Effector memory CD4-positive, alpha-beta T cell (primary cell): ENCODE data around the gene TRIM28.
A peak's percentile ranks its signal among the peaks of the same experiment; 100 is the strongest.

Experiments used
- DNase-seq, 3 donors: peaks; one replicate each; pipeline ENCODE4 v3.0.0-alpha.2; 2020
- H3K27ac ChIP-seq: 2 replicates; pipeline ENCODE4 v1.7.0; 2013; ENCODE audit warnings: mild to moderate bottlenecking, low read length, moderate library complexity; ENCODE audit not compliant: insufficient read depth, poor library complexity, severe bottlenecking
- H3K27me3 ChIP-seq: replicated peaks from 2 replicates; pipeline ENCODE4 v1.7.0; 2013; ENCODE audit warnings: mild to moderate bottlenecking, low read length; ENCODE audit not compliant: insufficient read depth, control insufficient read depth, poor library complexity, severe bottlenecking
- H3K36me3 ChIP-seq: 2 replicates; pipeline ENCODE4 v1.7.0; 2013; ENCODE audit warnings: mild to moderate bottlenecking, low read length, moderate library complexity; ENCODE audit not compliant: control insufficient read depth, insufficient read depth
- H3K4me1 ChIP-seq: 2 replicates; pipeline ENCODE4 v1.7.0; 2013; ENCODE audit warnings: low read length, mild to moderate bottlenecking; ENCODE audit not compliant: control insufficient read depth, insufficient read depth, poor library complexity, severe bottlenecking
- H3K4me3 ChIP-seq: 2 replicates; pipeline ENCODE4 v1.7.0; 2013; ENCODE audit warnings: low read length, low read depth, mild to moderate bottlenecking; ENCODE audit not compliant: insufficient read depth, poor library complexity, severe bottlenecking
- H3K9me3 ChIP-seq: 2 replicates; pipeline ENCODE4 v1.7.0; 2013; ENCODE audit warnings: mild to moderate bottlenecking, low read length, moderate library complexity; ENCODE audit not compliant: control insufficient read depth

TRIM28 gene

DNA sequence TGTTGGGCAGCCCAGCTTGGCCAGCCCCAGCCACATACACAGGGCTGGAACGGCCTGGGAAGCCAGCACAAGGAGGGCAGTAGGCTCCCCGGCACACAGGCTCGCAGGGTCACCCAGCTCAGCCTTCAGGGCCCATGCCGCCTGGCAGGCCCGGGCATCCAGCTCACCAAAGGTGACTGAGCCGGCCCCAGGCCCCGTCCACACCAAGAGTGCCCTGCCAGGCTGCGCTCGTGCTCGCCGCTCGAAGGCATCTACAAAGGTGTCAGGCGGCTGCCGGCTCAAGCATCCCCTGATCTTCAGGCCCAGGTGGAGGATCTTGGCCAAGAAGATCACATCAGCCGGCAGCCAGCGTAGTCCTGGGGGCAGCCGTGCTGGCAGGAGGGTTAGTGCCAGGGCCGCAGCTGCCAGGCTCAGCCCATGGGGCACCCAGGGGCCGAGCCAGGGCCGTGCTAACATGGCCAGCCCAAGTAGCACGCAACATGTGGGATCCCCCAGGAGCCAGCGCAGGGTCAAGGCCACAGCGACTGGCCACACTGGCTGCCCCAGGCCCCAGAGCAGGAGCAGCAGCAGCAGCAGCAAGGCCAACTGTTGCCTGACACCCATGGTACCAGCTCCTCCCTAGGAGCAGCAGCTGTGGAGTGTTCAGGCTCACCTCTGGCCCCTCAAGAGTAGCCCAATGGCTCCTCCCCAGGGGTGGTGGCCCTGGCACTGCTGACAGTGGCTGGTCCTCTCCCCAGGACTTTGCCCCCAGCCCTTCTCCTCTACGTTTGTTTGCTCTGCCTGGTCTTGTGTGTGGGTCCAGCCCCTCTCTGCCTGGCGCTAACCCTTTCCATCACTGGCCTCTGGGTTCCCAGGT, 32.3 kb upstream of the TRIM28 start, which contains the start of gene SLC27A5:
Gene SLC27A5 (minus strand): TSS at position 640 of the 856 bp plus-strand sequence. CDS start 37 bp downstream, at position 603.
- Histone ChIP-seq H3K27ac (no peak within 1 kb of the TSS), H3K9me3 (no peaks in the 10 kb centered on the region), H3K36me3 (peaks cover 7% of the 10 kb centered on the region), H3K4me3 (no peak within 1 kb of the TSS), H3K4me1 (peaks cover 12% of the 10 kb centered on the region), H3K27me3 (no peaks in the 10 kb centered on the region)
- no peak for DNase-seq

DNA sequence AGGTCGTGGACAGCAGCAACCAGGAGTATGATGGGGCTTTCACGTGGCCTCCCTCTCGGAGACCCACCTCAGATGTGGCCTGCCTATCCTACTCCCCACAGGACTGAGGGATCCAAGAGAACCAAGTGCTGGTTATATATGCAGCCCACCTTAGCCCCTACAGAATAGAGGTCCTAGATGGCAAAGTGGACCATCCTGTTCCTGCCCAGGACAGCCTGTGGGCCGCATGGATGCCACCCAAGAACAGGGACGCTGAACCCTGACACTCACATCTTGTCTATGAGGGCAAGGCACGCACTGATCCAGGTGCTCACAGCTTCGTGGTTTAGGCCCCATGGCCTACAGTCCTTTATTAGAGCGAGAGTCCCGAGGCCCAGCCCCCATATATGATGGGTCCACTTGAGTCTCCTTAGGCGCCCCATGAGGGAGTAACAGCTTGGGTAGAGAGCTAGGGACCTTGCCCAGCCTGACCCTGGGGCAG, 30.6 kb upstream of the TRIM28 start:
- no peaks in the 10 kb centered on the region for H3K9me3 ChIP-seq
- H3K36me3 ChIP-seq: peaks cover 16% of the 10 kb centered on the region
- H3K4me1 ChIP-seq: peaks cover 16% of the 10 kb centered on the region
- no peak for DNase-seq
- no peak overlapping the region for H3K4me3 ChIP-seq
- no peaks in the 10 kb centered on the region for H3K27me3 ChIP-seq
- peak overlapping the region; percentile 42 for H3K27ac ChIP-seq

DNA sequence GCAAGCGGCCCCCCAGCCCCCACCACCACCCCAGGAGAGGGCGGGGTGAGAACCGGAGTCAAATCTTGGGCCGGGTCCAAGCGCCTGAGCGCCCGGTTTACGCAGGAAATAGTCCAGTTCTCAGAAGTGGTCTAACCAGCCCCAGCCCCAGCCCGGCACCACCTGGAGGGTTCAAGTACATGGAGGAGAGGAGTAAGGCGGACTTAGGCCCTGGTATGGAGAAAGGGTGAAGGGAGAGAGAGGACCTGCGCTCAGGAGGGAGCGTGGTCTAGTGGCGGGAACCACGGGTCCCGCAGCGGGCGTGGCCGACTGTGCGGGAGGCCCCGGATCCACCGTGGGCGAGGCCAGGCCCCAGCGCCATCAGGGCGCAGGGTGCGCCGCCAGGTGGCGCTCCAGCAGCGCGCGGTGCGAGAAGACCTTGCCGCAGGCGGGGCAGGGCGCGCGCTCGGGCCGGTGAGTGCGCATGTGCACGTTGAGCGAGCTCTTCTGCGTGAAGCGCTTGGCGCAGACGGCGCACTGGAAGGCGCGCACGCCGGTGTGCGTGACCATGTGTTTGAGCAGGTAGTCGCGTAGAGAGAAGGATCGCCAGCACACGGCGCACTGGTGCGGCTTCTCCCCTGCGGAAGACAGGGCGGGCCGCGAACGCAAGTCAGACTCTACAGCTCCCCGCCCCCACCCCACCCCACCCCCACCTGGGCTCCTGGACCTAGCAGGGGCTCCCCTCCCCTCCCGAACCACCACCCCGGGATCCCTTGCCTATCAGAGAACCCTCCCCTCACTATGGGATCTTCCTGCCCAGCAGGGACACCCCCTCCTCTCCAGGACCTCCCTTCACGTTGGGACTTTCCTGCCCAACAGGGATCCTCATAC, 29.9 kb upstream of the TRIM28 start:
- Histone ChIP-seq H3K4me3 (no peak overlapping the region), H3K36me3 (peaks cover 16% of the 10 kb centered on the region), H3K27ac (peak overlapping the region; percentile 42)

DNA sequence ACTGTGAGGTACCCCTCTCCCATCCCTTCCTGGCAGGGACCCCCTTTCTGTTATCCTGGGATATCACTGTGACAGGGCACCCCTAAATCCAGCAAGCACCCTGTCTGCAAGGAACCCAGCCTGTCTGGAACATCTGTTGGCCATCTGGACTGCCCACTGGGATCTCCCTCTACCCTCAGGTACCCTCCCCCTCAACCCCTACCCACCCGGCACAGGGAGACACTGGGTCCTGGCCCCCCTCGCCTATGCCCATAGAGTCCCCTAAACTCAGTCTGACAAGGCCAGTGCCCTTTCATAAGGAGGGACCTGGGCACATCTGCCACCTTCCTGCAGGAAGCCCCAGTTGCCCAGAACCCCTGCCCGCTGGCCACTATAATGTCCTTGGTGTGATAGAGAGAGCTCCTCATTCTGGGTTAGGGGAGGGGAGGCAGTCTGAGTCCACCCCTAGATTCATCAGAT, 29.3 kb upstream of the TRIM28 start:
- DNase-seq: no peak
- H3K27ac ChIP-seq: no peak overlapping the region
- H3K4me3 ChIP-seq: no peak overlapping the region
- peaks cover 16% of the 10 kb centered on the region for H3K36me3 ChIP-seq
- H3K9me3 ChIP-seq: no peaks in the 10 kb centered on the region
- peaks cover 26% of the 10 kb centered on the region for H3K4me1 ChIP-seq
- no peaks in the 10 kb centered on the region for H3K27me3 ChIP-seq

More for the DNA sequence above, 29.9 kb upstream of the TRIM28 start:
- DNase-seq: peak; percentile 83 to 89 (median 87)
- Histone ChIP-seq H3K27me3 (no peaks in the 10 kb centered on the region), H3K4me1 (peaks cover 22% of the 10 kb centered on the region), H3K9me3 (no peaks in the 10 kb centered on the region)

DNA sequence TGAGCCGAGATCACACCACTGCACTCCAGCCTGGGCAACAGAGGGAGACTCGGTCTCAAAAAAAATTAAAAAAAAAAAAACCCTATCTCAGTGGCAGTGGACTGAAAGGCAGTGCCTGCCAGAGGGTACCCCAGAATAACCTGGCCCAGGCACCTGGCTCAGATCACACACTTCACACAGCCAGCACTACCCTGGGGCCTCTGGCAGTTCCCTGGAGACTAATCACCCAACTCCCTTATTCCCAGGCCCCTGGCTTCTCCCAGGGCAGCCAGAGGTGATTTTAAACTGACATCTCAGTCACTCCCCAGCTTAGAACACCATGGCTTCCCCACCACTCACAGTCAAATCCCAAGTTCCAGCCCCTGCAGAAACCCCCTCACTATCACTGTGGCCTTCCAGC, 28.6 kb upstream of the TRIM28 start:
- Histone ChIP-seq H3K4me3 (no peak overlapping the region), H3K27me3 (no peaks in the 10 kb centered on the region), H3K27ac (peak overlapping the region; percentile 3), H3K9me3 (no peaks in the 10 kb centered on the region), H3K36me3 (peaks cover 16% of the 10 kb centered on the region), H3K4me1 (peaks cover 26% of the 10 kb centered on the region)
- DNase-seq: no peak

DNA sequence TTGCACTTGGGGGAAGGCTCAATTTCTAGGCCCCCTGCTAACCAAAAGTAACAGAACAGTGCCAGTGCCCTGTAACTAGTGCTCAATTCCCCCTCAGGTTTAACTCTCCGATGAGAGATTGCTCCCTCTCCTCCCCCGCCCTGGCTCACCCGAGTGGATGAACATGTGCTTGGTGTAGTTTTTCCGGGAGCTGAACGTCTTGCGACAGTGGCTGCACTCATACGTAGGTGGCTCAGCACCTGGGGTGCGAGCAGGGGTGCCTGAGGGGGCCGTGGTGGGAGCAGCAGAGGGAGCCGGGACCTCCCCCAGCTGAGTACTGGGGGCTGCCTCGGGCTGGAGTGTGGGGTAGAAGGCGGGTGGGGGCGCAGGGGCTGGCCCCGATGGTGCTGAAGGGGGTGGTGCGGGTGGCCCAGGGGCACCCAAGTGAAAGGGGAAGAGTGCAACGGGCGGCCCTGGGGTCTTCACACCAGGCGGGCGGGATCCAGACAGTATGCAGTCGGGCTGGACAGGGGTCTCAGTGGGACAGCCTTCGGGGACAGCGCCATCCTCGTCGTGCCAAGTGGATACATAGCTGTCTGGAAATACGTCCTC, 27.5 kb upstream of the TRIM28 start:
- peaks cover 26% of the 10 kb centered on the region for H3K4me1 ChIP-seq
- H3K4me3 ChIP-seq: no peak overlapping the region
- H3K27me3 ChIP-seq: no peaks in the 10 kb centered on the region
- H3K36me3 ChIP-seq: peaks cover 16% of the 10 kb centered on the region
- no peak overlapping the region for H3K27ac ChIP-seq
- DNase-seq: no peak
- no peaks in the 10 kb centered on the region for H3K9me3 ChIP-seq

DNA sequence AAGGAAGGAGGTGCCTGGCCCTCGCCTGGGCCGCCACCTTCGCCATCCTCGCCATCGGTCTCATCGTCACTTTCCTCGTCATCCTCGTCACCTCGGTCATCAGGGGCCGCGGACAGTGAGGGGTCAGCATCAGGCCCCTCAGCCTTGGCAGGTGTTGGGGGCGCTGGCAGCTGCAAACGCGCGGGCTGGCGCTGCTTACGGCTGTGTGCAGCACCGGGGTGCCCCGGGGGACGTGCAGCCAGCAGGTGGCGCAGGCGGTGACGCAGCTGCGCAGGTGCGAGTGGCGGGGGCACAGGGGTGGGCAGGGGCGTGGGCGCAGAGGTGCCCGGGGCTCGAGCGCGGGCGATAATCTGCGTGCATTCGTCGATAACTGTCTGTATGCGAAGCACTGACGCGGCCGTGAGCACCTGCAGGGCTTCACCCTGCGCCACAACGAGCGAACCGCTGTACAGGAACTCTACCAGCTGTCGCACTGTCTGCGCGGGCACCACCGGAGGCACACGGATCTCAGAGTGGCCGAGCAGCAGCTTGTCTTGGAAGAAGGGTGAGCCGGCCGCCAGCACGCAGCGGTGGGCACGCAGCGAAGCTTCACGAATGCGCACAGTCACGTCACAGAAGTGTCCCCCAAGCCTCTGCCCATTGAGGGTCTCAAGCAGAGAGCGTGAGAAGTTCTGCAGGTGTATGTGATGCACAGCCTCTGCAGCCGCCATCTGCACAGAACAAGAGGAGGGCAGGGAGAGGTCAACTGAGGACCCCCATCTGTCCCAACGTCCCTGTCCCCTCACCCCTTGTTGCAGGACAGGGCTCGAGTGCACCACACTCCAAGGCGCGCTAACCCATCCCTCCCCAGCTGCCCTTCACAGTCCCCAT, 26.7 kb upstream of the TRIM28 start:
- Histone ChIP-seq H3K9me3 (no peaks in the 10 kb centered on the region), H3K4me3 (no peak overlapping the region), H3K4me1 (peaks cover 26% of the 10 kb centered on the region), H3K27me3 (no peaks in the 10 kb centered on the region), H3K36me3 (peaks cover 16% of the 10 kb centered on the region), H3K27ac (no peak overlapping the region)
- no peak for DNase-seq

DNA sequence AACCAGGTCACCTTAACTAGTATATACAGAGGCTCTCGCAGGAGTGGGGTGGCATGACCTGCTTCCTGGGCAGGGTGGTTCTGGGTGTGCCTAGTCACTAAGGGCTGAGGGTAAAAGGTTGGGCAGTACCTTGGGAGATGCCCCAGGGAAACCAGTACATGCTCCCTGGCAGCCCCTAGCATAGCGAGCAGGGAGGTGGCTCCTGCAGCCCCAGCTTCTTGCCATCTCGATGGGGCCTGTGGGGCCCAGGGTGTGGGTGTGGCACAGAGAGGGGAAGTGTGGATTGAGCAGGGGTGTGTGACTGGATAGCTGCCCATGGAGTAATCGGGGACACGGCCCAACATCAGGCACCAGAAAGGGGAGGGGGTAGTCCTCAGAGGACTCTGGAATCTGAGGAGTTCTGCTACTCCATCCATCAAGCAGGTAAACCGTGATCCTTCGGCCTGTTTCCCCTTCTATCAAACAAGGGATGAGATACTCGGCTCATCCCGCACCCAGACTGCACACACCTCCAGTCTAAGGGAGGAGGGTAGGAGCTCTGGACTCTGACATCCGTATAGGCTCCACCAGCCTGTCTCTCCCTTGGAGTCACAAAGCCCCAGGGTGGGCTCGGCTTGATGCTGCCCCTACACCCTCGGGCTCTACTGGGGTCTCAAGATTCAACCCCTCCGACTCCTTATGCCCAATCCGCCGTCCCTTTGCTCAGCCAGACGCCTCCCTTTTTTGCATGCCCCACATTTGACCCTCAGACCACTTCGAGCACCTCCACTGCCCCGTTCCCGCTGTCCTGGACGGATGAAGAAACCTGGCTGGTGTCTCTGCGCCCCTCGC, 25.4 kb upstream of the TRIM28 start:
- peaks cover 16% of the 10 kb centered on the region for H3K36me3 ChIP-seq
- no peaks in the 10 kb centered on the region for H3K27me3 ChIP-seq
- H3K4me3 ChIP-seq: peak overlapping the region; percentile 61
- H3K4me1 ChIP-seq: peaks cover 24% of the 10 kb centered on the region
- no peak for DNase-seq
- H3K27ac ChIP-seq: peak overlapping the region; percentile 73
- H3K9me3 ChIP-seq: no peaks in the 10 kb centered on the region
